ENCODE data around the gene RPL7A. TPM values are rescaled to one million over a fixed set of nuclear protein-coding genes. Genes with fewer than 3 reads are reported as not detected.

Gene RPL7A
- polyA plus RNA-seq, 1 donor (not counting 4 experiments of a cell fraction or from before 2014, with no cell fraction given) = 2,684 TPM

DNA sequence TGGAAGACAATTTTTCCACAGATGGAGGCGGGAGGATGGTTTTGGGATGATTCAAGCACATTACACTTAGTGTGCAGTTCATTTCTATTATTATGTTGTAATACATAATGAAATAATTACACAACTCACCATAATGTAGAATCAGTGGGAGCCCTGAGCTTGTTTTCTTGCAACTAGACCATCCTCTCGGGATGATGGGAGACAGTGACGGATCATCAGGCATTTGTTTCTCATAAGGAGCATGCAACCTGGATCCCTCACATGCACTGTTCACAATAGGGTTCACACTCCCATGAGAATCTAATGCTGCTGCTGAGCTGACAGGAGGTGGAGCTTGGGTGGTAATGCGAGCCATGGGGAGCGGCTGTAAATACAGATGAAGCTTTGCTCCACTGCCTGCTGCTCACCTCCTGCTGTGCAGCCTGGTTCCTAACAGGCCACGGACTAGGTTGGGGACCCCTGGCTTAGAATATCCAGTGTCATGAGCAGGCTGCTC lies 29.8 kb downstream of the RPL7A start:
- Histone ChIP-seq H3K9me3 (ENCODE audit: control insufficient read depth, low read depth, low read length) (no peaks in the 10 kb centered on the region), H3K4me3 (ENCODE audit: control insufficient read depth in 2 of 3, extremely low read depth in 1 of 3, insufficient read depth in 2 of 3, low read depth in 1 of 3, low read length in 3 of 3) (no peak overlapping the region), H3K27me3 (ENCODE audit: control insufficient read depth, extremely low read depth, insufficient read depth, low read length) (no peaks in the 10 kb centered on the region), H3K79me2 (ENCODE audit: control insufficient read depth, insufficient read depth, low read length) (peaks cover 28% of the 10 kb centered on the region), H4K20me1 (ENCODE audit: control insufficient read depth, extremely low read depth, insufficient read depth, low read length) (peaks cover 4% of the 10 kb centered on the region), H3K36me3 (ENCODE audit: control insufficient read depth in 2 of 2, extremely low read depth in 1 of 2, insufficient read depth in 2 of 2, low read length in 2 of 2) (peaks cover 3 to 4% of the 10 kb centered on the region in 2 experiments), H3K9ac (ENCODE audit: control insufficient read depth, extremely low read depth, insufficient read depth, low read length) (no peak overlapping the region), H3K9me1 (ENCODE audit: control insufficient read depth, extremely low read depth, insufficient read depth, low read length) (no peaks in the 10 kb centered on the region), H3K4me1 (ENCODE audit: control insufficient read depth, extremely low read depth, insufficient read depth, low read length) (peaks cover 15% of the 10 kb centered on the region), H2AFZ (ENCODE audit: control insufficient read depth, low read length) (no peak overlapping the region), H3K27ac (ENCODE audit: control insufficient read depth, insufficient read depth, low read length) (no peak overlapping the region), H3K4me2 (ENCODE audit: control insufficient read depth, extremely low read depth, insufficient read depth, low read depth, low read length) (no peak overlapping the region)
- dilution Hi-C loops (cut with MboI; ENCODE audit: extremely low pct_ligation_motif_present, low sequenced_read_pairs) = no loop called here
- DNase-seq (ENCODE audit: low read depth, low spot score) = no peak
- TF ChIP-seq, protein P1, sequence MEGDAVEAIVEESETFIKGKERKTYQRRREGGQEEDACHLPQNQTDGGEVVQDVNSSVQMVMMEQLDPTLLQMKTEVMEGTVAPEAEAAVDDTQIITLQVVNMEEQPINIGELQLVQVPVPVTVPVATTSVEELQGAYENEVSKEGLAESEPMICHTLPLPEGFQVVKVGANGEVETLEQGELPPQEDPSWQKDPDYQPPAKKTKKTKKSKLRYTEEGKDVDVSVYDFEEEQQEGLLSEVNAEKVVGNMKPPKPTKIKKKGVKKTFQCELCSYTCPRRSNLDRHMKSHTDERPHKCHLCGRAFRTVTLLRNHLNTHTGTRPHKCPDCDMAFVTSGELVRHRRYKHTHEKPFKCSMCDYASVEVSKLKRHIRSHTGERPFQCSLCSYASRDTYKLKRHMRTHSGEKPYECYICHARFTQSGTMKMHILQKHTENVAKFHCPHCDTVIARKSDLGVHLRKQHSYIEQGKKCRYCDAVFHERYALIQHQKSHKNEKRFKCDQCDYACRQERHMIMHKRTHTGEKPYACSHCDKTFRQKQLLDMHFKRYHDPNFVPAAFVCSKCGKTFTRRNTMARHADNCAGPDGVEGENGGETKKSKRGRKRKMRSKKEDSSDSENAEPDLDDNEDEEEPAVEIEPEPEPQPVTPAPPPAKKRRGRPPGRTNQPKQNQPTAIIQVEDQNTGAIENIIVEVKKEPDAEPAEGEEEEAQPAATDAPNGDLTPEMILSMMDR (optimal IDR thresholded peaks at IDR 0.05 in 1 of 3, IDR thresholded peaks at IDR 0.05 in 1 of 3, conservative IDR thresholded peaks at IDR 0.05 in 1 of 3; ENCODE audit: extremely low read depth in 1 of 3, insufficient read depth in 2 of 3, low read length in 3 of 3) = no peak
- no peak for TF ChIP-seq EZH2 (IDR thresholded peaks at IDR 0.05; ENCODE audit: low read length)
- no peak for FAIRE-seq

- Histone ChIP-seq H3K9ac (ENCODE audit: control insufficient read depth, extremely low read depth, insufficient read depth, low read length) (no peak overlapping the region), H3K4me1 (ENCODE audit: control insufficient read depth, extremely low read depth, insufficient read depth, low read length) (peaks cover 13% of the 10 kb centered on the region), H3K36me3 (ENCODE audit: control insufficient read depth in 2 of 2, extremely low read depth in 1 of 2, insufficient read depth in 2 of 2, low read length in 2 of 2) (no peaks in the 10 kb centered on the region), H3K9me1 (ENCODE audit: control insufficient read depth, extremely low read depth, insufficient read depth, low read length) (no peaks in the 10 kb centered on the region), H3K9me3 (ENCODE audit: control insufficient read depth, low read depth, low read length) (no peaks in the 10 kb centered on the region), H2AFZ (ENCODE audit: control insufficient read depth, low read length) (no peak overlapping the region), H3K4me2 (ENCODE audit: control insufficient read depth, extremely low read depth, insufficient read depth, low read depth, low read length) (no peak overlapping the region), H3K79me2 (ENCODE audit: control insufficient read depth, insufficient read depth, low read length) (peaks cover 20% of the 10 kb centered on the region), H3K27ac (ENCODE audit: control insufficient read depth, insufficient read depth, low read length) (no peak overlapping the region), H4K20me1 (ENCODE audit: control insufficient read depth, extremely low read depth, insufficient read depth, low read length) (peaks cover 2% of the 10 kb centered on the region), H3K4me3 (ENCODE audit: control insufficient read depth in 2 of 3, extremely low read depth in 1 of 3, insufficient read depth in 2 of 3, low read depth in 1 of 3, low read length in 3 of 3) (no peak overlapping the region), H3K27me3 (ENCODE audit: control insufficient read depth, extremely low read depth, insufficient read depth, low read length) (no peaks in the 10 kb centered on the region)
- DNase-seq (ENCODE audit: low read depth, low spot score) (no peak), FAIRE-seq (no peak)
- dilution Hi-C loops (cut with MboI; ENCODE audit: extremely low pct_ligation_motif_present, low sequenced_read_pairs) = no loop called here
- TF ChIP-seq, protein P1 (optimal IDR thresholded peaks at IDR 0.05 in 1 of 3, IDR thresholded peaks at IDR 0.05 in 1 of 3, conservative IDR thresholded peaks at IDR 0.05 in 1 of 3; ENCODE audit: extremely low read depth in 1 of 3, insufficient read depth in 2 of 3, low read length in 3 of 3) = no peak
- no peak for TF ChIP-seq EZH2 (IDR thresholded peaks at IDR 0.05; ENCODE audit: low read length)
These were observed 30.5 kb downstream of the RPL7A start for GRCh38 chr9:133378408-133378962.
